WTC11 (cell line): Measurements from ENCODE around the gene CHMP5. TPM values are rescaled to one million over a fixed set of nuclear protein-coding genes. Genes with fewer than 3 reads are reported as not detected.

ENCODE experiments used
- ATAC-seq: fragments of 200-7000 bp; cut with Tn5 transposase; 2 replicates; pipeline ENCODE4 v1.10.0; 2021; ENCODE audit warnings: mild to moderate bottlenecking, moderate library complexity
- CTCF ChIA-PET: fragments of 300-600 bp; sonication (Branson Sonifier 250); formaldehyde crosslinking; loops from one replicate; lab custom pipeline; 2021; ENCODE audit warnings: antibody characterized with exemption; lab: Charles Lee
- POLR2A ChIA-PET: fragments of 350-600 bp; sonication (Branson Sonifier 250); formaldehyde crosslinking; loops from one replicate; lab custom pipeline; 2021; ENCODE audit warnings: antibody characterized with exemption; lab: Charles Lee
- DNase-seq: peaks from one replicate; pipeline ENCODE4 v3.0.0; 2021; ENCODE audit warnings: low spot score
- H3K27ac Mint-ChIP-seq: 2 replicates; pipeline ENCODE4 v1.8.0; 2021; ENCODE audit warnings: mixed read lengths
- H3K27me3 Mint-ChIP-seq: 2 replicates; pipeline ENCODE4 v1.8.0; 2021; ENCODE audit warnings: low read depth, mild to moderate bottlenecking, moderate library complexity, mixed read lengths
- H3K36me3 Mint-ChIP-seq: 2 replicates; pipeline ENCODE4 v1.8.0; 2021; ENCODE audit warnings: mixed read lengths
- H3K4me1 Mint-ChIP-seq: 2 replicates; pipeline ENCODE4 v1.8.0; 2022; ENCODE audit warnings: mixed read lengths
- H3K4me3 Mint-ChIP-seq: 2 replicates; pipeline ENCODE4 v1.8.0; 2021; ENCODE audit warnings: mild to moderate bottlenecking, moderate library complexity, mixed read lengths
- H3K9me3 Mint-ChIP-seq: 2 replicates; pipeline ENCODE4 v1.8.0; 2021; ENCODE audit warnings: mixed read lengths
- ARID4B ChIP-seq: sonication (generic); formaldehyde crosslinking; IDR thresholded peaks from 2 replicates; pipeline ENCODE4 v1.8.0; 2023; ENCODE audit warnings: missing genetic modification reagents, mild to moderate bottlenecking, borderline replicate concordance
- CBFB ChIP-seq: sonication (generic); formaldehyde crosslinking; IDR thresholded peaks from 2 replicates; pipeline ENCODE4 v1.8.1; 2022; ENCODE audit warnings: mild to moderate bottlenecking, low read depth, missing genetic modification reagents
- ERG ChIP-seq: fragments of 250-450 bp; sonication (Bioruptor Pico); IDR thresholded peaks from 2 replicates; pipeline ENCODE4 v1.8.0; 2021; ENCODE audit warnings: mild to moderate bottlenecking
- ETV6 ChIP-seq: sonication (generic); formaldehyde crosslinking; IDR thresholded peaks from 2 replicates; pipeline ENCODE4 v1.8.1; 2022; ENCODE audit warnings: mild to moderate bottlenecking, missing genetic modification reagents
- KAT7 ChIP-seq: sonication (generic); formaldehyde crosslinking; IDR thresholded peaks from 2 replicates; pipeline ENCODE4 v1.8.1; 2023; ENCODE audit warnings: missing genetic modification reagents, mild to moderate bottlenecking, borderline replicate concordance
- NFATC4 ChIP-seq: fragments of 250-450 bp; sonication (Bioruptor Pico); IDR thresholded peaks from 2 replicates; pipeline ENCODE4 v1.9.0; 2021; ENCODE audit warnings: mild to moderate bottlenecking
- NR1H2 ChIP-seq: sonication (generic); formaldehyde crosslinking; IDR thresholded peaks from 2 replicates; pipeline ENCODE4 v1.9.0; 2021; ENCODE audit warnings: mild to moderate bottlenecking, moderate library complexity, missing genetic modification reagents
- PRDM15 ChIP-seq: sonication (generic); formaldehyde crosslinking; IDR thresholded peaks from 2 replicates; pipeline ENCODE4 v1.8.0; 2022; ENCODE audit warnings: missing genetic modification reagents
- USF2 ChIP-seq: sonication (generic); formaldehyde crosslinking; IDR thresholded peaks from 2 replicates; pipeline ENCODE4 v1.8.1; 2023; ENCODE audit warnings: mild to moderate bottlenecking, missing genetic modification reagents, moderate library complexity
- ZBTB21 ChIP-seq: sonication (generic); formaldehyde crosslinking; IDR thresholded peaks from 2 replicates; pipeline ENCODE4 v1.8.1; 2023; ENCODE audit warnings: mild to moderate bottlenecking, missing genetic modification reagents, borderline replicate concordance
- ZNF263 ChIP-seq: sonication (generic); formaldehyde crosslinking; IDR thresholded peaks from 2 replicates; pipeline ENCODE4 v1.8.1; 2022; ENCODE audit warnings: low read depth, mild to moderate bottlenecking, moderate library complexity, missing genetic modification reagents
- ZNF671 ChIP-seq: fragments of 250-450 bp; sonication (Bioruptor Pico); IDR thresholded peaks from 2 replicates; pipeline ENCODE4 v1.8.0; 2021; ENCODE audit warnings: mild to moderate bottlenecking
- total RNA-seq: library from RNA; stranded (reverse); gene quantifications from 3 replicates; pipeline ENCODE4 v1.2.3, GENCODE V29; 2021
- TF ChIP-seq, protein P1 (sequence below): sonication (generic); formaldehyde crosslinking; IDR thresholded peaks from 2 replicates; pipeline ENCODE4 v1.8.1; 2023; ENCODE audit warnings: mild to moderate bottlenecking, missing genetic modification reagents
- TF ChIP-seq, protein P2 (sequence below): sonication (generic); formaldehyde crosslinking; IDR thresholded peaks from 2 replicates; pipeline ENCODE4 v1.8.1; 2022; ENCODE audit warnings: mild to moderate bottlenecking, moderate library complexity, missing genetic modification reagents
- TF ChIP-seq, protein P3 (sequence below): sonication (generic); formaldehyde crosslinking; IDR thresholded peaks from 2 replicates; pipeline ENCODE4 v1.8.1; 2022; ENCODE audit warnings: mild to moderate bottlenecking, missing genetic modification reagents, moderate library complexity, borderline replicate concordance

Gene CHMP5
- total RNA-seq, 1 experiment from 2014 or later, result 46.2 TPM

DNA sequence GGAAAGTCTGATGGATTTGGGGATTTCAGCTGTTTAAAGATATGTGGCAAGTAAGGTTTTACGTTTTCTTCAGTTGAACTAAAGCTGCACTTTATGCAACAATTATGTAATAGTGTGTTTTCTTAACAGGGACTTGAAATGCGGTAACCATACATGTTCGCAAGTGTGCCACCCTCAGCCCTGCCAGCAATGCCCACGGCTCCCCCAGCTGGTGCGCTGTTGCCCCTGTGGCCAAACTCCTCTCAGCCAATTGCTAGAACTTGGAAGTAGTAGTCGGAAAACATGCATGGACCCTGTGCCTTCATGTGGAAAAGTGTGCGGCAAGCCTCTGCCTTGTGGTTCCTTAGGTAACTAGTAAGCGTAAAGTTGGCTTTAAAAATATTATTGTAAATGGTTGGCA lies 53.9 kb downstream of the CHMP5 start (continued):
- TF ChIP-seq ZBTB21 (CRISPR knock-in tag), result no peak
- TF ChIP-seq KAT7, result no peak

- Mint-ChIP-seq H3K36me3 (peaks cover 52% of the 10 kb centered on the region), H3K27ac (no peak overlapping the region), H3K4me1 (no peaks in the 10 kb centered on the region)
- ATAC-seq, result no peak
- CTCF ChIA-PET, result interaction anchor here (1.8 kb wide), 1 partner anchor 133 kb away, joined by 5 read pairs; no protein-coding TSS in a partner anchor
- no peak for DNase-seq
- TF ChIP-seq, protein P1, sequence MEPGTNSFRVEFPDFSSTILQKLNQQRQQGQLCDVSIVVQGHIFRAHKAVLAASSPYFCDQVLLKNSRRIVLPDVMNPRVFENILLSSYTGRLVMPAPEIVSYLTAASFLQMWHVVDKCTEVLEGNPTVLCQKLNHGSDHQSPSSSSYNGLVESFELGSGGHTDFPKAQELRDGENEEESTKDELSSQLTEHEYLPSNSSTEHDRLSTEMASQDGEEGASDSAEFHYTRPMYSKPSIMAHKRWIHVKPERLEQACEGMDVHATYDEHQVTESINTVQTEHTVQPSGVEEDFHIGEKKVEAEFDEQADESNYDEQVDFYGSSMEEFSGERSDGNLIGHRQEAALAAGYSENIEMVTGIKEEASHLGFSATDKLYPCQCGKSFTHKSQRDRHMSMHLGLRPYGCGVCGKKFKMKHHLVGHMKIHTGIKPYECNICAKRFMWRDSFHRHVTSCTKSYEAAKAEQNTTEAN, result no peak
- TF ChIP-seq ZNF671 (CRISPR knock-in tag) (no peak), CBFB (CRISPR knock-in tag) (no peak), PRDM15 (CRISPR knock-in tag) (no peak), USF2 (CRISPR knock-in tag) (no peak), ERG (no peak), ETV6 (CRISPR knock-in tag) (no peak), ARID4B (CRISPR knock-in tag) (no peak), NR1H2 (CRISPR knock-in tag) (no peak), ZNF263 (no peak), NFATC4 (CRISPR knock-in tag) (no peak)
- TF ChIP-seq, protein P2, sequence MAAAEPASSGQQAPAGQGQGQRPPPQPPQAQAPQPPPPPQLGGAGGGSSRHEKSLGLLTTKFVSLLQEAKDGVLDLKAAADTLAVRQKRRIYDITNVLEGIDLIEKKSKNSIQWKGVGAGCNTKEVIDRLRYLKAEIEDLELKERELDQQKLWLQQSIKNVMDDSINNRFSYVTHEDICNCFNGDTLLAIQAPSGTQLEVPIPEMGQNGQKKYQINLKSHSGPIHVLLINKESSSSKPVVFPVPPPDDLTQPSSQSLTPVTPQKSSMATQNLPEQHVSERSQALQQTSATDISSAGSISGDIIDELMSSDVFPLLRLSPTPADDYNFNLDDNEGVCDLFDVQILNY (CRISPR knock-in tag), result no peak
- TF ChIP-seq, protein P3, sequence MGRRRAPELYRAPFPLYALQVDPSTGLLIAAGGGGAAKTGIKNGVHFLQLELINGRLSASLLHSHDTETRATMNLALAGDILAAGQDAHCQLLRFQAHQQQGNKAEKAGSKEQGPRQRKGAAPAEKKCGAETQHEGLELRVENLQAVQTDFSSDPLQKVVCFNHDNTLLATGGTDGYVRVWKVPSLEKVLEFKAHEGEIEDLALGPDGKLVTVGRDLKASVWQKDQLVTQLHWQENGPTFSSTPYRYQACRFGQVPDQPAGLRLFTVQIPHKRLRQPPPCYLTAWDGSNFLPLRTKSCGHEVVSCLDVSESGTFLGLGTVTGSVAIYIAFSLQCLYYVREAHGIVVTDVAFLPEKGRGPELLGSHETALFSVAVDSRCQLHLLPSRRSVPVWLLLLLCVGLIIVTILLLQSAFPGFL (CRISPR knock-in tag), result no peak
- TF ChIP-seq, all 79 proteins: peak for 0
- no peaks in the 10 kb centered on the region for H3K27me3 Mint-ChIP-seq
- H3K4me3 Mint-ChIP-seq, result no peak overlapping the region
- no peaks in the 10 kb centered on the region for H3K9me3 Mint-ChIP-seq
- POLR2A ChIA-PET, result no interaction called here
Observed at GRCh38 chr9:33320230-33320567, 55.4 kb downstream of the CHMP5 start.
